ENCODE data around the gene RAP1A.
A peak's percentile ranks its signal among the peaks of the same experiment; 100 is the strongest.

Gene RAP1A

GRCh38 chr1:111619635-111620440, at the start of gene RAP1A:
RAP1A (plus strand) TSS chr1:111619789; CDS start chr1:111691361, 71,572 bp downstream.
- no peak for TF ChIP-seq CTCF (IDR thresholded peaks at IDR 0.05; ENCODE audit: poor library complexity, severe bottlenecking)
- 0 out of 2 replicates have a peak, but pooled peaks cover 6% of the 10 kb centered on the region for H3K36me3 ChIP-seq (ENCODE audit: low read depth)
- no peaks in the 10 kb centered on the region for H3K27me3 ChIP-seq (ENCODE audit: insufficient read depth, poor library complexity, severe bottlenecking)
- DNase-seq (ENCODE audit: low spot score) (peak; percentile 90), ATAC-seq (ENCODE audit: low read depth) (peak; percentile 87)
- H3K9me3 ChIP-seq (ENCODE audit: severe bottlenecking), result no peaks in the 10 kb centered on the region
- peaks cover 7% of the 10 kb centered on the region for H3K4me1 ChIP-seq (ENCODE audit: insufficient read depth, poor library complexity, severe bottlenecking)
- peak within 1 kb of the TSS; percentile 53 for H3K27ac ChIP-seq (ENCODE audit: poor library complexity, severe bottlenecking)
- peak within 1 kb of the TSS; percentile 82 for H3K4me3 ChIP-seq (ENCODE audit: severe bottlenecking)

DNA sequence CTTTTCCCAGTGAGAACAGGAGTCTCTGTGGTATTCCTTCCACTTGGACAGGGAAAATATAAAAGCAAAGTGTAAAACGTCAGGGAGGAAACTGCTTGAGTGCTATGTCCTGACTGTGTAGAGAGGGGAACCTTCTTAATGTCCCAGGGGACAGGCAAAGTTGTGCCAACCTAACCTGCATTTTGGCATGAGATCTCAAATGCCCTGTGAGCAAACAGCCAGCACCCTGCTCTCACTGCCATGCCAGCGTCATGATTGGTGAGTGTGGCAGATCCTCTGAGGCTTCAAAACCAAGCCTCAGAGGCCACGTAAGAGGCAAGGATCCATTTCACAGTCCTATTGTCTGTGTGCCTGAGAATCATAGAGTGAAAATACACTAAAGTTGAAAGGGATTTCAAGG, 49.7 kb upstream of the RAP1A start:
- Histone ChIP-seq H3K4me1 (ENCODE audit: insufficient read depth, poor library complexity, severe bottlenecking) (no peaks in the 10 kb centered on the region), H3K27ac (ENCODE audit: poor library complexity, severe bottlenecking) (no peak overlapping the region), H3K27me3 (ENCODE audit: insufficient read depth, poor library complexity, severe bottlenecking) (no peaks in the 10 kb centered on the region), H3K9me3 (ENCODE audit: severe bottlenecking) (no peaks in the 10 kb centered on the region), H3K36me3 (ENCODE audit: low read depth) (no peaks in the 10 kb centered on the region), H3K4me3 (ENCODE audit: severe bottlenecking) (no peak overlapping the region)
- TF ChIP-seq CTCF (IDR thresholded peaks at IDR 0.05; ENCODE audit: poor library complexity, severe bottlenecking), result no peak
- no peak for DNase-seq (ENCODE audit: low spot score)
- no peak for ATAC-seq (ENCODE audit: low read depth)

- TF ChIP-seq CTCF (IDR thresholded peaks at IDR 0.05; ENCODE audit: poor library complexity, severe bottlenecking), result no peak
- Histone ChIP-seq H3K27me3 (ENCODE audit: insufficient read depth, poor library complexity, severe bottlenecking) (no peaks in the 10 kb centered on the region), H3K27ac (ENCODE audit: poor library complexity, severe bottlenecking) (no peak overlapping the region), H3K4me1 (ENCODE audit: insufficient read depth, poor library complexity, severe bottlenecking) (no peaks in the 10 kb centered on the region), H3K9me3 (ENCODE audit: severe bottlenecking) (no peaks in the 10 kb centered on the region), H3K4me3 (ENCODE audit: severe bottlenecking) (no peak overlapping the region), H3K36me3 (ENCODE audit: low read depth) (no peaks in the 10 kb centered on the region)
- ATAC-seq (ENCODE audit: low read depth) (no peak; the same call in 2 of the 3 replicates), DNase-seq (ENCODE audit: low spot score) (no peak)
These were observed 48.8 kb upstream of the RAP1A start for GRCh38 chr1:111570781-111571181.

DNA sequence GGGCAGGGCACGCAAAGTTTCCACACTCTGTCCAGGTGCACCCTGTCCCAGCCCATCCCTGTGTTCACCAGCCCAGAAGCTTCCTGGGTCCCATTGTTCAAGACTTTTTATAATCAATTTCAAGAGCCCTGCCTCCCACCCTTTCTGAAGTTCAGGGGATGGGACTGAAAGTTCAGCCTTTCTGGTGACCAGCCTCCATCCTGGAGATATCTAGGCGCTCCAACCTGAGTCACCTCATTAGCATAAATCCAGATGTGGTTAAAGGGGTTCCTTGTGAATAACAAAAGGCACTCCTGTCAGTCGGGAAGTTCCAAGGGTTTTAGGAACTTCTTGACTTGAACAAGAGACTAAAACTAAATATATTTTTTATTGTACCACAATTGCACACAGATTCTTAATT, 48.4 kb upstream of the RAP1A start:
- DNase-seq (ENCODE audit: low spot score) (no peak), ATAC-seq (ENCODE audit: low read depth) (no peak)
- no peak overlapping the region for H3K27ac ChIP-seq (ENCODE audit: poor library complexity, severe bottlenecking)
- H3K27me3 ChIP-seq (ENCODE audit: insufficient read depth, poor library complexity, severe bottlenecking), result no peaks in the 10 kb centered on the region
- H3K4me1 ChIP-seq (ENCODE audit: insufficient read depth, poor library complexity, severe bottlenecking), result no peaks in the 10 kb centered on the region
- TF ChIP-seq CTCF (IDR thresholded peaks at IDR 0.05; ENCODE audit: poor library complexity, severe bottlenecking), result no peak
- no peaks in the 10 kb centered on the region for H3K9me3 ChIP-seq (ENCODE audit: severe bottlenecking)
- no peaks in the 10 kb centered on the region for H3K36me3 ChIP-seq (ENCODE audit: low read depth)
- H3K4me3 ChIP-seq (ENCODE audit: severe bottlenecking), result no peak overlapping the region

DNA sequence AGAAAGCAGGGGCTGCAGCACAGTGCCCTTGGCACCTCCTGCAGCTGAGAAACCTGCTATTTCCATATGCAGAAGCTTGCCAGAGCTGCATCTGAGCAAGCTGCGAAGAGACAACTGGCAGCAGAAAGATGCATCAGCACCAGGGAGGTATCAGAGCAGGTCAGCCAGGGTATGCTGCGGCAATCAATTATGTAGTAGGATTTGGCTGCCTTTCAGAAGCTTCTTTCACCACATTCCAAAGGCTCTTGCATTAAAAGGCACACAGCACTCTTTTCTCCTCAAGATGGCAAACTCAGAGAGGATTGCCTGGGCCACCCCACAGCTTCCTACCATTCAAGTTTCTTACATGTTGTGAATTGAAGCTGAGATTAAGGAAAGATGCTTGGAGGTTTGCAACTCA, 47.6 kb upstream of the RAP1A start:
- Histone ChIP-seq H3K27me3 (ENCODE audit: insufficient read depth, poor library complexity, severe bottlenecking) (no peaks in the 10 kb centered on the region), H3K4me3 (ENCODE audit: severe bottlenecking) (no peak overlapping the region), H3K27ac (ENCODE audit: poor library complexity, severe bottlenecking) (no peak overlapping the region), H3K4me1 (ENCODE audit: insufficient read depth, poor library complexity, severe bottlenecking) (no peaks in the 10 kb centered on the region), H3K36me3 (ENCODE audit: low read depth) (no peaks in the 10 kb centered on the region), H3K9me3 (ENCODE audit: severe bottlenecking) (no peaks in the 10 kb centered on the region)
- ATAC-seq (ENCODE audit: low read depth), result peak; percentile 54; the same call in 2 of the 3 replicates
- no peak for TF ChIP-seq CTCF (IDR thresholded peaks at IDR 0.05; ENCODE audit: poor library complexity, severe bottlenecking)
- no peak for DNase-seq (ENCODE audit: low spot score)

Data from RWPE2 (cell line).